C4-2B (cell line): ENCODE data around the gene CLTCL1.
"Not testable (repeated sequence)": the region's sequence is repeated elsewhere in the genome, so short reads cannot be mapped to it uniquely, and the experiment has no call there.

Source experiments
- H3K27ac ChIP-seq: fragments of 450-650 bp; 2 replicates; pipeline ENCODE4 v1.5.1; 2017
- CTCF ChIP-seq: fragments of 450-650 bp; conservative IDR thresholded peaks from 2 replicates; pipeline ENCODE4 v1.5.1; 2017; ENCODE audit warnings: mild to moderate bottlenecking
- ZFX ChIP-seq: fragments of 450-650 bp; IDR thresholded peaks from 2 replicates; pipeline ENCODE4 v1.6.1; 2017

CLTCL1 gene

GRCh38 chr22:19203834-19204233 is 87.7 kb downstream of the CLTCL1 start:
- TF ChIP-seq CTCF (no peak), ZFX (no peak)
- no peak overlapping the region for H3K27ac ChIP-seq

GRCh38 chr22:19202799-19203186 is 88.7 kb downstream of the CLTCL1 start:
- not testable (repeated sequence) for H3K27ac ChIP-seq

GRCh38 chr22:19201869-19202798 is 89.4 kb downstream of the CLTCL1 start:
- H3K27ac ChIP-seq = no peak overlapping the region
- TF ChIP-seq ZFX (no peak), CTCF (no peak)

GRCh38 chr22:19201130-19201868 is 90.2 kb downstream of the CLTCL1 start:
- TF ChIP-seq CTCF (no peak), ZFX (no peak)
- H3K27ac ChIP-seq = no peak overlapping the region

GRCh38 chr22:19199479-19199878 is 92.0 kb downstream of the CLTCL1 start:
- no peak overlapping the region for H3K27ac ChIP-seq
- no peak for TF ChIP-seq CTCF
- no peak for TF ChIP-seq ZFX

GRCh38 chr22:19197997-19198865 is 93.3 kb downstream of the CLTCL1 start:
- TF ChIP-seq CTCF = no peak
- TF ChIP-seq ZFX = no peak
- no peak overlapping the region for H3K27ac ChIP-seq

- TF ChIP-seq ZFX (no peak), CTCF (no peak)
- H3K27ac ChIP-seq = no peak overlapping the region
Observed at GRCh38 chr22:19196841-19197612, 94.5 kb downstream of the CLTCL1 start.
